NCI-H2227 treated with DMSO at 0.1 percent for 48 hours (cell line): ENCODE measurements around the gene TNFRSF6B.
"Not testable (repeated sequence)": the region's sequence is repeated elsewhere in the genome, so short reads cannot be mapped to it uniquely, and the experiment has no call there.

Experiments
- DNase-seq: peaks from one replicate; lab custom pipeline; 2025; lab: John Stamatoyannopoulos, UW

Gene TNFRSF6B

GRCh38 chr20:63709149-63709527 lies 12.7 kb downstream of the TNFRSF6B start:
- DNase-seq = no peak

- DNase-seq = no peak
Observed at GRCh38 chr20:63711085-63711645, 14.7 kb downstream of the TNFRSF6B start.

- no peak for DNase-seq
Observed at GRCh38 chr20:63712191-63712590, 15.7 kb downstream of the TNFRSF6B start.

GRCh38 chr20:63714858-63715257 lies 18.4 kb downstream of the TNFRSF6B start:
- DNase-seq = no peak

- no peak for DNase-seq
Observed at GRCh38 chr20:63718996-63719395, 22.5 kb downstream of the TNFRSF6B start.

DNA sequence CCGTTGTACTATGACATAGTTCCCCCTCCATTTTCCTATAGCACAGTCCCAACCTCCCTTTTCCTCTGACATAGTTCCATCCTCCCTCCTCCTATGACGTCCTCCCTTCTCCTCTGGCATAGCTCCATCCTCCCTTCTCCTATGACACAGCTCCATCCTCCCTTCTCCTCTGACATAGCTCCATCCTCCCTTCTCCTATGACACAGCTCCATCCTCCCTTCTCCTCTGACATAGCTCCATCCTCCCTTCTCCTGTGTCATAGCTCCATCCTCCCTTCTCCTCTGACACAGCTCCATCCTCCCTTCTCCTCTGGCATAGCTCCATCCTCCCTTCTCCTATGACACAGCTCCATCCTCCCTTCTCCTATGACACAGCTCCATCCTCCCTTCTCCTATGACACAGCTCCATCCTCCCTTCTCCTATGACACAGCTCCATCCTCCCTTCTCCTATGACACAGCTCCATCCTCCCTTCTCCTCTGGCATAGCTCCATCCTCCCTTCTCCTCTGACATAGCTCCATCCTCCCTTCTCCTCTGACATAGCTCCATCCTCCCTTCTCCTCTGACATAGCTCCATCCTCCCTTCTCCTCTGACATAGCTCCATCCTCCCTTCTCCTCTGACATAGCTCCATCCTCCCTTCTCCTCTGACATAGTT lies 26.6 kb downstream of the TNFRSF6B start:
- not testable (repeated sequence) for DNase-seq

- not testable (repeated sequence) for DNase-seq
Observed at GRCh38 chr20:63730189-63730733, 33.8 kb downstream of the TNFRSF6B start.

DNA sequence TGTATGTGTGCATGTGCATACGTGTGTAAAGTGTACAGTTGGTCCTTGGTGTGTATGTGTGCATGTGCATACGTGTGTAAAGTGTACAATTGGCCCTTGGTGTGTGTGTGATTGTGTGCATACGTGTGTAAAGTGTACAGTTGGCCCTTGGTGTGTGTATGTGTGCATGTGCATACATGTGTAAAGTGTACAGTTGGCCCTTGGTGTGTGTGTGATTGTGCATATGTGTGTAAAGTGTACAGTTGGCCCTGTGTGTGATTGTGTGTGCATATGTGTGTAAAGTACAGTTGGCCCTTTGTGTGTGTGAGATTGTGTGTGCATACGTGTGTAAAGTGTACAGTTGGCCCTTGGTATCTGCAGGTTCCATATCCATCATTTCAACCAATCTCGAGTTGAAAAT lies 35.0 kb downstream of the TNFRSF6B start:
- no peak for DNase-seq

DNA sequence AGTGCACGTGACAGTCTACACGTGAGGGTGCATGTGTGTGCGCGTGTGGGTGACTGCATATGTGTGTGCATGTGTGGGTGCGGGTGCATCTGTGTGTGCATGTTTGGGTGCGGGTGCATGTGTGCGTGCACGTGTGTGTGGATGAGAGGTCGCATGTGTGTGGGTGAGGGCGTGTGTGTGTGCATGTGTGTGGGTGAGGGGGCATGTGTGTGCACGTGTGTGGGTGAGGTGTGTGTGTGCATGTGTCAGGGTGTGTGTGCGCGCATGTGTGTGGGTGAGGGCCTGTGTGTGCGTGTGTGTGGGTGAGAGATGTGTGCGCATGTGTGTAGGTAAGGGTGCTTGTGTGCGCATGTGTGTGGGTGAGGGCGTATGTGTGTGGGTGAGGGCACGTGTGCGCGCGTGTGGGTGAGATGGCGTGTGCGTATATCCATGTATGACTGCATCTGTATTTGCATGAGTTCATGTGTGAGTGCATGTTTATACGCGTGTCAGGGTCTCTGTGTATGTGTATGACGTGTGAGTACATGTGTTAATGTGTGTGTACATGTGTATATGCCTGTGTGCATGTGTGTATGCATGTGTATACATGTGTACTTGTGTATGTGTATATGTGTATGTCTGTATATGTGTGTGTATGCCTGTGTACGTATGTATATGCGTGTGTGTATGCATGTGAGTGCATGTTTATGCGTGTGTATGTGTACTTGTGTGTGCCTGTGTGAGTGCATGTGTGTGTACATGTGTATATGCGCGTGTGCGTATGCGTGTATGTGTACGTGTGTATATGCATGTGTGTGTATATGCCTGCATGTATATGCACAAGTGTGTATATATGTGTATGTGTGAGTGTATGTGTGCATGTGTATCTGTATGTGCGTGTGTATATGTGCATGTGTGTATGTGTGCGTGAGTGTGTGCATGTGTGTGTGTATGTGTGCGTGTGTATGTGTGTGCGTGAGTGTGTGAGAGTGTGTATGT lies 36.0 kb downstream of the TNFRSF6B start:
- no peak for DNase-seq

GRCh38 chr20:63733117-63733516 lies 36.7 kb downstream of the TNFRSF6B start:
- DNase-seq = no peak

DNA sequence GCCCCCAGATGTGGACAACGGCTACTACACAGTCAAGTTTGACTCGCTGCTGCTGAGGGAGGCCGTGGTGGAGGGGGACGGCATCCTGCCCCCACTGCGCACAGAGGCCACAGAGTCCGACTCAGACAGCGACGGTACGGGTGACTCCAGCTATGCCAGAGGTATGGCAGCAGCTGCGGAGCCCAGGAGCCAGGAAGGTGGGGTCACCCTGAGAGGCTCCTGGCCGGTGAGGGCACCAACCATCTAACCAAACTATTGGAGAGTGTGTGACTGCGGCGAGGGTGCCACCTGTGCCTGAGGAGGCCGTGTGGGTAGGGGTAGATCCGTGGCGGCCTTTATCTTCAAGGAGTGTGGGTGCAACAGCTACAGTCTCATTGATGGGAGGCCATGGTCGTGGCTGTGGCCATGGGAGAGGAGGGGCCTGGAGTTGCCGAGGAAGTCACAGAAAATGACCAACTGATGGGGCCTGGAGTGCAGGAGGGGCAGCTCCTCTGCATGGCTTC lies 37.2 kb downstream of the TNFRSF6B start:
- no peak for DNase-seq

DNA sequence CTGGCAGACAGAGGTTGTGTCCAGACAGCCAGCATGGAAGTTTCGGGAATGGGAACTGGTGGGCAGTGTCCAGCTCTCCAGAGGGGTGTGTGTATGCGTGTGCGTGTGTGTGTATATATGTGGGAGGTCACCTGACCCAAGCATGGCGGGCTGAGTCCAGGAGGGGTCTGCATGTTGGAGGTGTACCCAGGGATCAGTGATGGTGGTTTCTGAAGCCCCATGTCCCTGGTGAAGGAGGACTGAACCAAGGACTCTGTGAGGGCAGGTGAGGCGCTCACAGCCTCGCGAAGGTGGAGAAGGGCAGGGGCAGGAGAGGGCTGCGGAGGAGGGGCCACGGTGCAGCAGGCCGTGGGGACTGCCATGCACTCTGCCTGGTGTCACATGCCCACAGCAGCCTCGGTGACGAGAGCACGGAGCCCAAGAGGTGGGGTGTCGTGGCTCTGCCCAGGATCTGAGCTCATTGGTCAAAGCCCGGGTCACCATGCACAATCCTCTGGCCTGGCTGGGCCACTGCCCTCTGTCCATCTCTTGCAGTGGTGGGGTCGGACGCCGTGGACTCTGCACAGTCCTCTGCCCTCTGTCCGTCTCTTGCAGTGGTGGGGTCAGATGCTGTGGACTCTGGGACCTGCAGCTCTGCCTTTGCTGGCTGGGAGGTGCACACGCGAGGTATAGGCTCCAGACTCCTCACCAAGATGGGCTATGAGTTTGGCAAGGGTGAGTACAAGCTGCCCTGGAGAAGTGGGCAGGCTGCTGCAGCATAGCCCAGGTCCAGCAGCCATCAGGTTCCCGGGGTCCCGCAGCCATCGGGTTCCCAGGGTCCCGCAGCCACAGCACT lies 37.9 kb downstream of the TNFRSF6B start:
- no peak for DNase-seq

DNA sequence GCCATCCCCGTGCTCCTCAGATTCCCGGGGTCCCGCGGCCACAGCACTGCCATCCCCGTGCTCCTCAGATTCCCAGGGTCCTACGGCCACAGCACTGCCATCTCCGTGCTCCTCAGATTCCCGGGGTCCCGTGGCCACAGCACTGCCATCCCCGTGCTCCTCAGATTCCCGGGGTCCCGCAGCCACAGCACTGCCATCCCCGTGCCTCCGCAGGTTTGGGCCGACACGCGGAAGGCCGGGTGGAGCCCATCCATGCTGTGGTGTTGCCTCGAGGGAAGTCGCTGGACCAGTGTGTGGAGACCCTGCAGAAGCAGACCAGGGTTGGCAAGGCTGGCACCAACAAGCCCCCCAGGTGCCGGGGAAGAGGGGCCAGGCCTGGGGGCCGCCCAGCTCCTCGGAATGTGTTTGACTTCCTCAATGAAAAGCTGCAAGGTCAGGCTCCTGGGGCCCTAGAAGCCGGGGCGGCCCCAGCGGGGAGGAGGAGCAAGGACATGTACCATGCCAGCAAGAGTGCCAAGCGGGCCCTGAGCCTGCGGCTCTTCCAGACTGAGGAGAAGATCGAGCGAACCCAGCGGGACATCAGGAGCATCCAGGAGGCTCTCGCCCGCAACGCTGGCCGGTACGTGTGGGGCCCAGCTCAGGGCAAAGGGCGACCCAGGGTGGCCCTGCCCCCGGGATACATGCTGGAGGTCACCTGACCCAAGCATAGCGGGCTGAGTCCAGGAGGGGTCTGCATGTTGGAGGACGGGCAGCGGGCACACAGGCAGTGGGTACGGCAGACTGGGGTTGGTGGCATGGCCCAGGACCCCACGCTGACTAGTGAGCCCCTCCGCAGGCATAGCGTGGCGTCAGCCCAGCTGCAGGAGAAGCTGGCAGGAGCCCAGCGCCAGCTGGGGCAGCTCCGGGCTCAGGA lies 38.8 kb downstream of the TNFRSF6B start:
- no peak for DNase-seq

DNA sequence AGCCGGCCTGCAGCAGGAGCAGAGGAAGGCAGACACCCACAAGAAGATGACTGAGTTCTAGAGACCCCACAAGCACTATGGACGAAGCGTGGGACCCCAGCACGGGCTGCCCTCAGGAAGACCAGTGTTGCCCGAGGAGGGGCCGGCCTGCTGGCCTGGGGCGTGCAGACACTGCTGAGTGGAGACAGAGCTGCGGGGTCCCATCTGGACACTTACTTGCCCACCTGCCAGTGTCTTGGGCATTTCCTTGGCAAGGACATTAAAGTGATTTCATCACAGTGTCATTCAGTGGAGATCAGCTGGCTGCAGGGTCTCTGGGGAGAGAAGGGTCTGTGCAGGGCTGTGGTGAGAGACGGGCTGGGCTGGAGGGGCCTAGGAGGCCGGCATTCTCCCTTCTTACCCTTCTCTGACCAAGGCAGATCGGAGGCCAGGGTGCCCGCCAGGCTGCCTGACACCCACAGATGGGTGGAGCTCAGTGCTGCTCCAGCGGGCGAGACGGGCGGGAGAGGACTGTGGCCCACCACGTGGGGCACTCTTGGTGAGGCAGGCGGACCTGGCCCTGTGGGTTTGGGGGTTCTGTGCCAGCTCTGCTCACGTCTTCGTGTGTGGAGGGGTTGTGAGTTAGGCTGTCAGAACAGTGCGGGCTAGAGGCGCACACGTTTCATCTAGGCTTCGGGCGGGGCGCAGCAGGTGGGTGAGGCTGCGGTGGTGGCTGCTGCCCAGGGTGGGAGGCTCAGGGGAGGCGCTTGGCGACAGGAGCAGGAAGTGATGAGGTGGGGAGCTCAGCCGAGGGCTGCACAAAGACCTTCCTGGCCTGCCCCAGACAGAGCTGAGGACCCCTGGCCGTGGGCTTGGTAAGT lies 39.6 kb downstream of the TNFRSF6B start, which contains the start of gene LIME1:
Gene LIME1, plus strand, starts transcription at position 806 of the 860 bp plus-strand sequence. CDS start 886 bp downstream, outside the sequence.
- DNase-seq = no peak

- DNase-seq = no peak
Observed at GRCh38 chr20:63736893-63737694, 40.6 kb downstream of the TNFRSF6B start.

GRCh38 chr20:63737695-63737944 lies 41.2 kb downstream of the TNFRSF6B start:
- no peak for DNase-seq

DNA sequence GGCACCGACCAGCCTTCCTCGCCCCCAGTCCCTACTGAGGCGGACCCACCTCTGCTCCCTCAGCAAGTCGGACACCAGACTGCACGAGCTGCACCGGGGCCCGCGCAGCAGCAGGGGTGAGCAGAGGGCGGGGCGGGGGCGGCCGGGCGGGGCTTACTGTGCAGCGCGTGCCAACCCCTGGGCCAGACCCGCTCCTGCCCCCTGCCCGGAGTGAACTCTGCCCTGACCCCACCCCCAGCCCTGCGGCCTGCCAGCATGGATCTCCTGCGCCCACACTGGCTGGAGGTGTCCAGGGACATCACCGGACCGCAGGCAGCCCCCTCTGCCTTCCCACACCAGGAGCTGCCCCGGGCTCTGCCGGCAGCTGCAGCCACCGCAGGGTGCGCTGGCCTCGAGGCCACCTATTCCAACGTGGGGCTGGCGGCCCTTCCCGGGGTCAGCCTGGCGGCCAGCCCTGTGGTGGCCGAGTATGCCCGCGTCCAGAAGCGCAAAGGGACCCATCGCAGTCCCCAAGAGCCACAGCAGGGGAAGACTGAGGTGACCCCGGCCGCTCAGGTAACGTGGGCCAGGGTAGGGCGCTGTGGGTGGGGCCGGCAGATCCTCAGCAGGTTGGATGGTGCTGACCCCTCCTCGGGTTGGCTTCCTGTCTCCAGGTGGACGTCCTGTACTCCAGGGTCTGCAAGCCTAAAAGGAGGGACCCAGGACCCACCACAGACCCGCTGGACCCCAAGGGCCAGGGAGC lies 41.7 kb downstream of the TNFRSF6B start:
- DNase-seq = no peak

DNA sequence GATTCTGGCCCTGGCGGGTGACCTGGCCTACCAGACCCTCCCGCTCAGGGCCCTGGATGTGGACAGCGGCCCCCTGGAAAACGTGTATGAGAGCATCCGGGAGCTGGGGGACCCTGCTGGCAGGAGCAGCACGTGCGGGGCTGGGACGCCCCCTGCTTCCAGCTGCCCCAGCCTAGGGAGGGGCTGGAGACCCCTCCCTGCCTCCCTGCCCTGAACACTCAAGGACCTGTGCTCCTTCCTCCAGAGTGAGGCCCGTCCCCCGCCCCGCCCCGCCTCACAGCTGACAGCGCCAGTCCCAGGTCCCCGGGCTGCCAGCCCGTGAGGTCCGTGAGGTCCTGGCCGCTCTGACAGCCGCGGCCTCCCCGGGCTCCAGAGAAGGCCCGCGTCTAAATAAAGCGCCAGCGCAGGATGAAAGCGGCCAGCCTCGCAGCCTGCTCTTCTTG lies 42.3 kb downstream of the TNFRSF6B start:
- DNase-seq = no peak
